GM18909 (cell line): ENCODE results near the gene FER1L5.

Experiments
- ATAC-seq: cut with Tn5 transposase; IDR thresholded peaks from one replicate; pipeline ENCODE4 v1.9.1; 2021; ENCODE audit warnings: mild to moderate bottlenecking; ENCODE audit not compliant: unreplicated experiment, poor library complexity

The FER1L5 gene

DNA sequence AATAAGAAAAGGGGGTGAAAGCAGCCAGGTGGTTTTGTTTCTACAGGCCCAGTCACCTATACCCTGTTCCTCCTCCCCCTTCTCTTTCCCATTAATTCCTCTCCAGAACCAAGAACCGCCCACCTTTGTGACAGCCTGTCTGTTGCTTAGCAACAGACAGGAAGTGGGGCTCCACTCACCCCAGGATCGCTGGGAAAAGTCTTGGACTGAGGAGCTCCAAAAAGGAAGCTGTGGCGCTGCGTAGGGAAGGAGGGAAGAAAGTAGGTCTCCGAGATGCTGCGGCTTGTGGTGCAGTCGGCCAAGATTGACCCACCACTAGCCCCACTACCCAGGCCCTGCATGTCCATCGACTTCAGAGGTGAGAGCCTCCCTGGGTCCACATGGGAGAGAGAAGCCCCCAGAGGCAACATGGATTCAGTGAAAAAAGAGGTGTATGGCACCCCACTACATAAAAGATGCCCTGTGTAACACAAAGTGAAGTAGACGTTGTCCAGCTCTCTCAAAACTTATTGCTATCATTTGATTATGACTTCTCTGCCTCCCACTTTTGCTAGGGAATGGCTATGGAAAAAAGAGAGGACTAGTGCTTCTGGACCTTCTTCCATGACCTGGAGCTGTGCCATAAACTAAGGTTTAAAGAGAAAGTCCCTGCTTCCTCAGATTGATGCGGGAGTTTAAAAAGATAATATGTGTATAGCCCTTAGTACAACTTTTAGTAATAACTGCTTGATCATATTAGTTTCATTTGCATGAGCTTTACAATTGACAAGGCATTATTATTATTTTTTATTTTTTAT, at the start of gene FER1L5:
Gene FER1L5 (plus strand): TSS at position 201 of the 797 bp plus-strand sequence. CDS start 73 bp downstream, at position 274.
- no peak for ATAC-seq

DNA sequence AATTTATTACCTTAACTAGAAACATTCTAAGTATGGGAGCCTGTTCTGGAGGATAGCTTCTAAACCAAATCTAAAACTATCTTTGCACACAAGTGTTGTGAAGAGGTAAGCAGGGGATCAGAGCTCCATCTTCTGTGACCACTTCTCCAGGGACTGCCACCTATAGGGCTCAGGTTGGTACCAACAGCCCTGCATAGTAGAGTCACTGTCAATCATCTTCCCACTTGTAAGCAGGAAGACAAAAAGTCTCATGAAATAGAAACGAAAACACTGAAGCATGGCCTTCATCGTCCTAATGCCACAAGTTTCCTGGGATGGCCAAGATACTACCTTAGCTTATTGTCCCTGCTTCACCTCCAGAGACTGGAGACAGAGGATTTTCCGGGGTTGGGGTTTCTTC, 48.3 kb upstream of the FER1L5 start:
- ATAC-seq = no peak

DNA sequence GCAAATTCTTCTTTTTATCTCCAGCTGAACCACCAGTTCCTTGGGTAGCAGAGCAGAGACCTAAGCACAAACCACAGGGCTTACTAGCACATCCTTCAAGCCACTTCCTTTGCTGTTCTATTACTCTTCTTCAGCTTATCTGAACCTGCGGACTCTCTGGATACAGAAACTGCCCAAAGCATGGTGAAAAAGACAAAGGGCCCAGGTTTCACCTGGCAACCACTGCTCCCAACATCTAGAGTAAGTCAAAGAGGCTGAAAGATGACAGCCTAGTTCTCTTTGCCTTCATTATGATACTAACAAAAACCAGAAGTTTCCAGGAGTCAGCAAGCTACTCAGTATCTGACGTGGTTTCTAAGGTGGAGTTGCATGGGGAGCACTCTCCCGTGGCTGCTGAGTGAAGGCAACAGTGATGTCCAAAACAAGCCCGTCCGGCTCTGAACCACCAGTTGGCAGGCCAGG, 47.8 kb upstream of the FER1L5 start:
- ATAC-seq = no peak

DNA sequence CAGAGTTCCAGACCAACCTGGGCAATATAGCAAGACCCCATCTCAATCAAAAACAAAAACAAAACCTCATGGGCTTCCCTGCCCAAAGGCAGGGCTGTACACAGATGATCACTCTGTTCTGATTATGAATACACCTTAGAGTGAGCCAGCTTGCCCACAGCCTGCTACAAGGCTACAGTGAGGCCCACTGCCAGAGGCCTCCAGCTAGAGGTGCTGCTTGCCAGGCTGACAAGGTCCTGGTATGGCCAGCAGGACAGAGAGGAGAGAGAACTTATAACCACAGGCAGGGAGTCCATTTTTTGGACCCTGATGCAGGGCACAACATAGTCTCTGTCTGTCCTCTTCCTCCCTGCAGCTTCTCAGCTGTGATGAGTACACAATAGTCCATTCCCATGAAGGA, 46.0 kb upstream of the FER1L5 start:
- no peak for ATAC-seq

DNA sequence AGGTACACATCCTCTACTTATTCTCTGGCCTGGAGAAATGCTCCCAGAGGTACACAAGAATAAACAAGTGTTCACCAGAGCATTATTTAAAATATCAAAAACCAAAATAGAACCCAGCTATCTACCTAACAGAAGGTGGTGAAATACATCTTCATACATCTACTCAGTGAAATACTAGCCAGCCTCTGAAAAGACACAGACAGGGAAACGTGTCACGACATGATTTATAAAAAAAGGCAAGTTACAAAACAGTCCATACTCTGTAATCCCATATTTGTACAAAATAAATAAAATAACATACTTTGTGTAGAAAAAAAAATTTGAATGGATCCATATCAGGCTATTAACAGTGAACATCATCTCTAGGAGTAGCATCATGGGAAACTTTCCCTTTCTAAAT, 42.6 kb upstream of the FER1L5 start:
- ATAC-seq = no peak

DNA sequence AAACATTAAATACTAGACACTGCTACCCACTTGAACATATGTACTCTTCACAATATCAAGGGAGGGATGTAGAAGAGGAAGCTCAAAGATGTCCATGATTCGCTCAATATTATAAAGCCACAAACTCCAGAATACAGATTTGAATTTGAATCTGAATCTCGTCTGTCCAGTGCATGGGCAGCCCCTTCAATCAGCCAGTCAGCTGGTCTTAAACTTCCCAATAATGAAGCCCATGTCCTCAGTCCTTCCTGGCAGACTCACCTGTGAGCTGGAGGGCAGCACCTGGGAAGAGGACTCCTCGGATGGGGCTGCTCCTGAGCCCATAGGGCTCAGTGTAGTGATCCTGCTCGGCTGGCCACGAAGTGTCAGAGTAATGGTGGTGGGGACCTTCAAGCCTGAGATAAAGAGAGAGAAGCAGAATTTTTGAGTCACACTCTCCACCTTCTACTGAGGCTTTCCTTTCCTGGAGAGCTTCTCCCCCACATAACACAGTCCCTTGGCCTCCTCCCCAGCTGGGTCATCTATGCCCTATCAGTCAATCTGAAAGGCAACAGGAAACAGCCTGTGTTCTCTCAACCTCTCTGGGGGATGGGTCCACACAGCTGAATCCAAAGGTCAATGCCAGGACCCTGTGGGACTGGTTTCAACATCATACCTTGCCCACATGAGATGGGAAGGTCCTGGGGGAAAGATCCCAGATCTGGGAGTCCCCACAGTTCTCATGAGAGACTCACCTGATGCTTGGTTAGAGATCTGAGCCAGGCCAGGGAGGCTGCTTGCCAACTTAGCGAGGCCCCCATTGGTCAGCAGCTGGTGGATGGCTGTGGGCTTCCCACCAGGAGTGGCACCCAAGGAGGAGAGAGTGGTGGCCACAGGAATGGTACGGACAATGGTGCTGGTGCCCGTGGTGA, 40.9 kb upstream of the FER1L5 start:
- ATAC-seq = no peak

DNA sequence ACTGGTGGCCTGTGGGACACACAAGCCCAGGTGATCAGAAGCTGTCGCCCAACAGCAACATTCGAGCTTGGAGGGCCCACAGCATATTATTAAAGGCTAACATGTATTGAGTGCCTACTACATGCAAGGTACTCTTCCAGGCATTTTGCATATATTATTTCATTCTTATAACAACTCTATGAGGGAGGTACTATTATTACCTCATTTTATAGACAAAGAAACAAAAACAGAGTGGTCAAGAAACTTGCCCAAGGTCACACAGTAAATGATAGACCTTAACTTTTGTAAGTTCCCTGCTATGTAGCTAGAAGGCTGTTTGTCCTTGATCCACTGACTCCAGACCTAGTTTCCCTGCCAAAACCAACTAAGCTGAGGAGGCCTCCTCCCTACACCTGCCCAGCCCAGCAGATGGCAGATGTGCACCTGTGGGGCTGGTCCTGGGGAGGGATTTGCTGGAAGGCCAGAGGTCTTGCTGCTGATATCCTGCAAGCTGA, 40.2 kb upstream of the FER1L5 start:
- no peak for ATAC-seq

DNA sequence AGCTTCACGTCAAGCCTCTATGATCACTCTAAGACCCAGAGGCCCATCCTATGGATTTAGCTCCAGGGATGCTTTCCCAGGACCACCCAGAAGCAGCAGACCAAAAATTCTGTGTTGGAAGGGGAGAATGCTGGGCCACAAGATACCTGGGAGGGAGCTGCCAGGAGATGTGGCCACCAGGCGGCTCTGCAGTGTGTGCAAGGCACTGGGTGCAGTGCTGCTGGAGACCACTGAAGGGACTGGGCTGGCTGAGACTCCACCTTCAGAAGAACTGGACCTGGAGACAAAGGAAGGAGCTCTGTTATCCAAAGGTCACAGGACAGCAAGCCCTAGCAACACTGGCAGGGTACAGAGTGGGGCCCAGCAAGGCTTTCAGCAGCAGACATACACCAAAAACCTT, 38.5 kb upstream of the FER1L5 start:
- no peak for ATAC-seq

DNA sequence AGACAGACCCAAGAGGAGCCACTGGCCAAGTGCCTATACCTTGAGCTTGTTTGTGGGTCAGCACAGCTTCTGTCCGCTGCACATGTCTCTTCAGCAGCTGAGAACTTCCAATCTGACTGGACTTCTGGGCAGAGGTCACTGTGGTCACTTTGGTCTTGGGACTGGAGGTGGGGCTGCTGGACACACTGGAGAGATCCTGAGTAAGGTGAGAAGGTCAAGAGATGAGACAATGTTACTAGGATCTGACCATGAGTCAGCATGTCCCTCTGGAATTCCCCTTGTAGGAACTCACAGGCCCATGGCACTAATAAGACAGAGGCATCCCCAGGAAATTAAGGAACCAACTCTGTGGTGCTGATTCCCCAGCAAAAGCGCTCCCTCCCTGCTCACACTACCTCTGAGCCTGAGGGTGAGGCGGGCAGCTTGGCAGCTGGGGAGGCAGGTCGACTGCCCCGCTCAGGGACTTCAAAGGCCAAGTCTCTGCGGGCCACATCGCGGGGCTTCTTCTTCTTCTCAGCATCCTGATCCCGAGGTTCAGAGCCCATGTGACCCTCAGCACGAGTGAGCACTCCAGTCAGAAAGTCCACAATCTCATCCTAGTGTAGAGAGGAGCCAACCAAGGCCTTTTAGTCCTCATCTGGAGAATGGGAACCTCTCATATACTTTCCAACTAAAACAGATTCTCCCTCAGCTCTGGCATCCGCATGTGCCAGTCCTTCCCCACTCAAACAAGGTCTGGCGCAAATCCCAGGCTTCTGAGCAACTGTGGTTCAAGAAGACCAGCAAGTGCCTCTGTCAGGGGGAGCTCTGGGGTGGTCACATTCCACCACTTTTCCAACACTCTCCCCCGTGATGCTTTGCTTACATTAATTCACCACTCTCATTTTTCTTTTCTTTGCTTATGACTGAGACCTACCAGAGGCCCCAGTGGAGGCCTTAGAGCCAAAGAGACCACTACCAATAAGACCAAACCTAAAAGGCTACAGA, 33.8 kb upstream of the FER1L5 start:
- no peak for ATAC-seq

DNA sequence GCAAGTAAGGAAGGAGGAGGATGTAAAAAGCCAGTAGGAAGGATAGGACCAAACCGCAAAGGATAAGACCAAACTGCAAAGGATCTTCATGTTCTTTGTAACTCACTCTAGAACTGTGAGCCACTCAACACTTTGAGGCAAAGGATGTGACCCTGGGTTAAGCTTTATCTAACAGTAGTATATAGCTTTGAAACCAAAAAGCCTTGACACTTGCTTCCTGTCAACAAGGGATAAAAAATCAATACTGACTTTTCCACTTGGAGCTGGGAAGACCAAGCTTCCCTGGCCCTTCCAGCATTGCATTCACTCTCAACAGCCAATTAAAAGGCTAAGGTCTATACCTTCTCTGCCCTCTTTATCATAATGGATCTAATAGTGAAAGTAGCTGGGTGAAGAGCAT, 26.4 kb upstream of the FER1L5 start:
- ATAC-seq = no peak

DNA sequence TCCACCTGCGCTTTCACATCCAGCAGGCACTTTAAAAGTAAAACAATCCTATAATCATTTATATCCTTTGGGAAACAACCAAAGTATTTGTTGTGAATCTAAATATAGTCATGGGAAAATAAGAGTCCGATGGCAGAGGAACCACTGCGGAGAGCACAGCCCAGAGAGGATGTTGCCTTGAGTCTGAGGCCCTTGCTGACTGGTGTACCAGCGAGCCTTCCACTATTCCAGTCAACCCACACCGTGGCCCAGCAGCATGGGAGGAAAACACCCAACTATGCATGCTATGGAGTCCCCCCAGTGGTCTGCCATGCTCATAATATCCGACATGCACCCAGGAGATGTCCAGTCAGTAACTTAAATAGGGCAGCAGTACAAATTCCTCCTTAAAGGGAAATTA, 26.0 kb upstream of the FER1L5 start:
- ATAC-seq = no peak

DNA sequence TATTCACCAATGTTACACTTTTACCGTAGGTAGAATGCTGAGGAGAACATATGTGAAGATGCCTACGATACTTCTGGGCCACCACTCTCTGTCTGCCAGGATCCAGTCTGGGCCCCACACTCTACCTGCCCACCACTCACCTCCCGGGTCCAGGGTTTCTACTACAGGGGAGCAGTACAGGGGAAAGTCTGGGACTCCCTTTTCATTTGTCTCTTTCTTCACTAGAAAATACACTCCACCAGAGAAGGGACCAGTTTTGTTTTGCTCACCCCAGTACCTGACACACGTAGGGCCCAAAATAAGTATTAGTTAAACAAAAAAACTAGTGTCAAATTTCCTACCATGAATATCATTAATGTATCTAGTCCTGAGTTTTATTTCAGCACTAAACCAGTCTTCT, 25.6 kb upstream of the FER1L5 start:
- no peak for ATAC-seq

DNA sequence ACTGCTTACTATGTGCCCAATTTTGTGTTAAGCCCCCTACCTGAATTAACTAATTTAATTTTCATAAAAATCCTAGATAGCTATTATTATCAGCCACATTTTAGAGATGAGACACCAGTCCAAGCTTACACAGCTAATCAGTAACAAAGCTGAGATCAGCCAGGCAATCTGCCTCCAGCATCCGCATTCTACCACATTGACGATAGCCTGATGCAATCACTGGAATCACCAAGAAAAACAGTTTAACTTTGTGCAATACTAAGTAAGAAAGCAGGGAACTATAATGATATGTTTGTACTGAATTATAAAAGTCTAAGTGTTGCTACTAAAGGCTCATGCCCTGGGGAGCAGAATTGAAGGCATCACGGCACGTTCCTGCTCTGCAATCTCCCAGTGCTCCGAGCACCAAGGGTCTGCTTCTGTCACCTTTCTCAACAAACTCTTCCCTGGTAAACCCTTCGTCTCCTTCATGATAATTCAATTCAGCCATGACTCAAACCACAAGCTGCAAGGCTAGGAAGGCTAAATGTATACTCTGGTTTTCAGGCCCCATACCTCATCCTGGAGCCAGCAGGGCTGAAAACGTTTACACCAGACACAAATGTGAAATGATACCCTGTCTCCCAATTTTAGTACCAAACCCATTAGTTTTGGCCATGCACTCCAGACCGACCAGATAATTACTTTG, 23.8 kb upstream of the FER1L5 start:
- ATAC-seq = no peak

DNA sequence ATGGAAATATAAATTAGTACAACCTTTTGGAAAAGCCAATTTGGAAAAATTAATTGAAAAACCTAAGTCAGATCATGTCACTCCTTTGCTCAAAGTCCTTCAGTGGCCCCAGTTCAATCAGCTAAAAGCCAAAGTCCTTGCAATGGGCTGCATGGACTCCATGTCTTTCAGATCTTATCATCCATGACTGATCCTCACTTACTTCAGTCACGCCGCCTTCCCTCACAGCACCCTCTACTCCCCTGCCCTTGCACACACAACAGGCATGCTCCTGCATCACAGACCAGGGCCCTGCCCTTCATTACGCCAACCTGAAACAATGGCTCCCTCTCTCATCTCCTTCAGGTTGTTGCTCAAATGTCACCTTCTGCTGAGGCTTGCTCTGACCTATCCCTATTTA, 20.0 kb upstream of the FER1L5 start:
- no peak for ATAC-seq

DNA sequence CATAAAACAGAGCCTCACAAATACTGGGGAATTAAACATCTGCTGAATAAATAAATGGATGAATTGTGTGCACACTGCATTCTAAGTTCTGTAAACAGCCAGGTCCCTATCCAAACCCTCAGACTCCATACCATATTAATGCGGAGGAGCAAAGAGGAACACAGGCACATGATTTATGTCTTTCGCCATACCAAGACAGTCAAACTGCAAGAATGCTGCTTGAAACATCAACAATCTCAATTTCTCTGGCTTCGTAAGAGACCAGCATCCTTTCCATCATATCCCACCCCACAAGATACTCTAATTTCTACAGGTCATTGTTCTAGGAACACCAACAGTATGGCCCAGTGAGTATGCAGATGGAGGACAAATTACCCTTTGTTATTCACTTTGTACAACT, 19.4 kb upstream of the FER1L5 start:
- no peak for ATAC-seq

DNA sequence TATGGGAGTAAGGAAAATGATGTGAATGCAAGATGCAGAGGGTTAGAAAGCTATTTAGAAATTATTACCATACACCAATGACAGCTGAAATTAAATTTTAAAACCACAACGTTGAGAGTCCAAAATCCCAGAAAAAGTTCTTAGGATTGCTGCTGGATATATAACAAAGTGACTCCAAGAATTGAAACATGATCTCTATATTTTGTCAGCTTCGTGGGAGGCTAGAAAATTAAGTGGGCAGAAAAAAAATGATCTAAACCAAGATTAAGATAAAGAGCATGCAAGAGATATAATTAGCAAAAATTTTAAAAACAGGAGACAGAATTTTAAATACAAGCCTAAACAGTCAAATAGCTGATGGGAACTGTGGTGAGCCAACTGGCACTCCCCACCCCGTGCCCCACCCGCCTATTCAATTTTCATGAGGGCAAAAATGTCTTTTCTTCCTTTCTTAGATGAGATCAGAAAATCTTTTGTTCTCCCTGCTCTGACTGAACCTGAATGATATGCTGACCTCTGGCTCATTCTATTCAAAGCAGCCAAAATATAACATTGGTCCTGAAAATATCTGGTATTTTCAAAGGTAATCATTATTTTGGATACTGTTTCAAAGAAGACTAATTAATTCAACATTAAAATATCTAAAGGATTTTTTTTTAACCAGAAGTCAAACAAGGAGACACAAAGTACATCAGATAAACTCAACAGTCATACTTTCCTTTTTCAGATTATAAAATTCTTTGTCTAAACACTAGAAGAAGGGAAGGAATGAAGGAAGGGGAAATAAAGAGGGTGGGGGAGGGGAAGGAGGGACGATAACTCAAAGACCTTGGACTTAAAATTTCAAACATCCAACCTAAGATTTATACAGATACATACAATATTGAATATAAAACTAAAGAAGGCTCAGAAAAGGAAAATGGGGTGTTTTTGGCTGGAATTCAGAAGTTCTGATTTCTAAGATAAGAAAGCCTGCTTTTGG, 16.7 kb upstream of the FER1L5 start:
- no peak for ATAC-seq

DNA sequence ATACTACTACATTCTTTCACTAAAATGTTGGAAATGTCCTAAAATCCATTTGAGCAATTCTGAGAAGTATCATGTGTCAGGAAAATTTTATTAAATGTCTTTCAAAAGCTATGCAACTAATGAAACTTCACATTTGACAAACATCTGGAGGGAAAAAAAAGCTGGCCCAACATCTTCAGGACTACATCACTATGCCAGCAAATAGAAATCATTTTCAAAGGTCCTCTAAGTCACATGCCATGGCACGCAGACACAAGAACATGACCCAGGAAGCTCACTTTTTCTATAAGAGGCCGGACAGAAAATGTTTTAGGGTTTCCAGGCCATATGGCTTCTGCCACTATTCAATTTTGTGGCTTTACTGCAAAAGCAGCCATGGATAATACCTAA, 16.0 kb upstream of the FER1L5 start:
- ATAC-seq = no peak

DNA sequence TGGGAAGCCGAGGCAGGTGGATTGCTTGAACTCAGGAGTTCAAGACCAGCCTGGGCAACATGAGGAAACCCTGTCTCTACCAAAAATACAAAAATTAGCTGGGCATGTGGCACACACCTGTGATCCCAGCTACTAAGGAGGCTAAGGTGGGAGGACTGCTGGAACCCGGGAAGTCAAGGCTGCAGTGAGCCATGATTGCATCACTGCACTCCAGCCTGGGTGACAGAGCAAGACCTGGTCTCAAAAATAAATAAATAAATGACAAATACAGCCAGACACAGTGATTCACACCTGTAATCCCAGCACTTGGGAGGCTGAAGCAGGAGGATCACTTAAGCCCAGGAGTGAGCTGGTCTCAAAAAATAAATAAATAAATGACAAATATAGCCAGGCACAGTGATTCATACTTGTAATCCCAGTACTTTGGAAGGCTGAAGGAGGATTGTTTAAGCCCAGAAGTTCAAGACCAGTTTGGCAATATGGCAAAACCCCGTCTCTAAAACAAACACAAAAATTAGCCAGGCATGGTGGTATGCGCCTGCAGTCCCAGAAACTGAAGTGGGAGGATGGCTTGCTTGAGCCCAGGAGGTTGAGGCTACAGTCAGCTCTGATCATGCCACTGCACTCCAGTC, 10.6 kb upstream of the FER1L5 start:
- no peak for ATAC-seq
